Skeletal muscle tissue (tissue), 4 donors: ENCODE data around the gene LAP3. TPM values are rescaled to one million over a fixed set of nuclear protein-coding genes. Genes with fewer than 3 reads are reported as not detected.

Source experiments
- H3K27ac ChIP-seq: one replicate; pipeline ENCODE4 v1.7.0; 2013; ENCODE audit warnings: mild to moderate bottlenecking, low read depth, low read length, inconsistent platforms
- H3K27me3 ChIP-seq, 3 donors: one replicate each; pipeline ENCODE4 v1.7.0; 2013; ENCODE audit warnings: low read length in 3 of 3; ENCODE audit not compliant: control insufficient read depth in 3 of 3, insufficient read depth in 3 of 3
- H3K36me3 ChIP-seq, 3 donors: one replicate each; pipeline ENCODE4 v1.7.0; 2013; ENCODE audit warnings: low read length in 3 of 3; ENCODE audit not compliant: control insufficient read depth in 3 of 3, insufficient read depth in 3 of 3
- H3K4me1 ChIP-seq, 3 donors: one replicate each; pipeline ENCODE4 v1.7.0; 2013; ENCODE audit warnings: low read length in 3 of 3, mild to moderate bottlenecking in 3 of 3; ENCODE audit not compliant: control insufficient read depth in 3 of 3, insufficient read depth in 3 of 3
- H3K4me3 ChIP-seq, 3 donors: one replicate each; pipeline ENCODE4 v1.7.0; 2013; ENCODE audit warnings: low read length in 3 of 3
- H3K9ac ChIP-seq, 3 donors: one replicate each; pipeline ENCODE4 v1.7.0; 2013; ENCODE audit warnings: low read length in 3 of 3, mild to moderate bottlenecking in 3 of 3, moderate library complexity in 2 of 3, low read depth in 1 of 3
- H3K9me3 ChIP-seq, 3 donors: one replicate each; pipeline ENCODE4 v1.7.0; 2013; ENCODE audit warnings: low read length in 3 of 3; ENCODE audit not compliant: control insufficient read depth in 3 of 3
- total RNA-seq: library from RNA; depleted of rRNA; stranded (reverse); fragments of >200 nt; gene quantifications from one replicate; pipeline ENCODE4 v1.2.3, GENCODE V29; 2014
- donor health status: Osteomylitis.

The LAP3 gene
- total RNA-seq, 1 donor from 2014 or later = 76.7 TPM

DNA sequence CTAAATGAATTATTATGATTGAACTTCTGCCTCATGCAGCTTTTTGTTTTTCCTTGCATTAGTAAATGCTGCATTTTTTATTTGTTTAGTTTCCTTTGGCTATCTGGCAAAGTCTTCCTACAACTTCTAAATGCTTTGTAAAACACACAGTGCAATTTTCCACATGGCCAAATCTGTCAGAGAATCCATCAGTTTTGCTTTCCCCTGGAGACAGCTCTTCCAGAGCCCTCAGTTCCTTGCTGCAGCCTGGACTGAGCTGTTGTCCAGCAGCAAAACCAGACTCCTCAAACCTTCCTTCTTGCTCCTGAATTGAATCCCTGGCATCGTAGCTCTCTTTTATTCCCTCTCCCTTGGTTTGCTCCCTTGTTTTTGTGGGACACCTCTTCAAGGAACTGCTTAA is 80.1 kb downstream of the LAP3 start:
- Histone ChIP-seq H3K27ac (no peak overlapping the region), H3K9me3 (no peaks in the 10 kb centered on the region), H3K4me1 (no peaks in the 10 kb centered on the region), H3K27me3 (no peaks in the 10 kb centered on the region), H3K4me3 (no peak overlapping the region), H3K36me3 (peaks cover 0 to 8% (median 0%) of the 10 kb centered on the region in 3 donors), H3K9ac (no peak overlapping the region)

Other genes with a start within 250 kb of the LAP3 start
- gene QDPR, start 65.1 kb upstream of the LAP3 start, total RNA-seq = 54.8 TPM
- gene CLRN2, start 62.0 kb upstream of the LAP3 start, total RNA-seq = not detected
- gene MED28, start 37.4 kb downstream of the LAP3 start, total RNA-seq = 13.0 TPM
- gene FAM184B, start 204.4 kb downstream of the LAP3 start, total RNA-seq = 4.2 TPM
- 23.0 TPM for gene DCAF16, start 233.6 kb downstream of the LAP3 start, total RNA-seq
- gene NCAPG, start 233.8 kb downstream of the LAP3 start, total RNA-seq = 8.4 TPM